Erythroblast (primary cell): ENCODE measurements around the gene PHC2.

Experiments used
- GATA1 ChIP-seq: IDR thresholded peaks from 2 replicates; pipeline ENCODE4 v1.6.1; 2011; ENCODE audit warnings: low read depth, mild to moderate bottlenecking, control low read depth, low read length, moderate library complexity
- POLR2A ChIP-seq: IDR thresholded peaks from 2 replicates; pipeline ENCODE4 v1.6.1; 2011; ENCODE audit warnings: mild to moderate bottlenecking, low read length

DNA sequence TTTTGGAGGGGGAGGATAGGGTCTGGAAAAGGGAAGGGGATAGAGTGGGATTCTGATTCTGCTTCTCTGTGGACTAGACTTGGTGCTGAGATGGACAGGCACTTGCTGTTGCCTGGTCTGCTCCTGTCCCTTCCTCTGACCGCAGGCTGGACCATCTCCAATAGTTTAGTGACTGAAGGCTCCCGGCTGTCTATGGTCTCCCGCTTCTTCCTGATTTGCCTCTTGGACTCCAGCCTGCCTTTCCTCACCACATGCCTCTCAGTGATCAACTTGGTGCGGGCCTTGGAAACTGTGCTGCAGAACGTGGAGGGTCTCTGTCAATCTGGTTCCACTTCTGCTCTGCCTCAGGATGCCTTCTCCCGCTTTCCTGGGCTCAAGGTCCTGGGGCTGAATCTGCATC is 35.3 kb upstream of the PHC2 start:
- TF ChIP-seq POLR2A (no peak), GATA1 (no peak)
